ENCODE results near the gene SLX1A.
"Not testable (repeated sequence)": the region's sequence is repeated elsewhere in the genome, so short reads cannot be mapped to it uniquely, and the experiment has no call there.

Gene SLX1A

GRCh38 chr16:30184096-30184890 is 9.4 kb upstream of the SLX1A start:
- DNase-seq (ENCODE audit: low read depth, low spot score) = no peak

- no peak for DNase-seq (ENCODE audit: low read depth, low spot score)
These were observed 8.6 kb upstream of the SLX1A start for GRCh38 chr16:30184891-30185682.

- DNase-seq (ENCODE audit: low read depth, low spot score) = no peak
These were observed 7.8 kb upstream of the SLX1A start for GRCh38 chr16:30185683-30186421.

- DNase-seq (ENCODE audit: low read depth, low spot score) = no peak
These were observed 7.3 kb upstream of the SLX1A start for GRCh38 chr16:30186444-30186781.

- no peak for DNase-seq (ENCODE audit: low read depth, low spot score)
These were observed 6.7 kb upstream of the SLX1A start for GRCh38 chr16:30186782-30187555.

GRCh38 chr16:30187556-30187865 is 6.2 kb upstream of the SLX1A start:
- no peak for DNase-seq (ENCODE audit: low read depth, low spot score)

- DNase-seq (ENCODE audit: low read depth, low spot score) = no peak
These were observed 5.6 kb upstream of the SLX1A start for GRCh38 chr16:30187971-30188561.

DNA sequence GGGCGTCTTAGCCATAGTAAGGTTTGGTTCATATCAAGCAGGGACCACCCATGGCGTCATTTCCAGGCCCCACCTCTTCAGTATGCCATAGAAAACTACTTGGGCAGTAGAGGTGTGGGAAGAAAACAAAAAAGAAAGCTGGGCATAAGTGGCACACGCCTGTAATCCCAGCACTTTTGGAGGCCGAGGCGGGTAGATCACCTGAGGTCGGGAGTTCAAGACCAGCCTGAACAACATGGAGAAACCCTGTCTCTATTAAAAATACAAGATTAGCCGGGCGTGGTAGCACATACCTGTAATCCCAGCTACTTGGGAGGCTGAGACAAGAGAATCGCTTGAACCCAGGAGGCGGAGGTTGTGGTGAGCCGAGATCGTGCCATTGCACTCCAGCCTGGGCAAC is 2.5 kb upstream of the SLX1A start:
- DNase-seq (ENCODE audit: low read depth, low spot score) = not testable (repeated sequence)

- not testable (repeated sequence) for DNase-seq (ENCODE audit: low read depth, low spot score)
These were observed 577 bp upstream of the SLX1A start for GRCh38 chr16:30193098-30193497.

DNA sequence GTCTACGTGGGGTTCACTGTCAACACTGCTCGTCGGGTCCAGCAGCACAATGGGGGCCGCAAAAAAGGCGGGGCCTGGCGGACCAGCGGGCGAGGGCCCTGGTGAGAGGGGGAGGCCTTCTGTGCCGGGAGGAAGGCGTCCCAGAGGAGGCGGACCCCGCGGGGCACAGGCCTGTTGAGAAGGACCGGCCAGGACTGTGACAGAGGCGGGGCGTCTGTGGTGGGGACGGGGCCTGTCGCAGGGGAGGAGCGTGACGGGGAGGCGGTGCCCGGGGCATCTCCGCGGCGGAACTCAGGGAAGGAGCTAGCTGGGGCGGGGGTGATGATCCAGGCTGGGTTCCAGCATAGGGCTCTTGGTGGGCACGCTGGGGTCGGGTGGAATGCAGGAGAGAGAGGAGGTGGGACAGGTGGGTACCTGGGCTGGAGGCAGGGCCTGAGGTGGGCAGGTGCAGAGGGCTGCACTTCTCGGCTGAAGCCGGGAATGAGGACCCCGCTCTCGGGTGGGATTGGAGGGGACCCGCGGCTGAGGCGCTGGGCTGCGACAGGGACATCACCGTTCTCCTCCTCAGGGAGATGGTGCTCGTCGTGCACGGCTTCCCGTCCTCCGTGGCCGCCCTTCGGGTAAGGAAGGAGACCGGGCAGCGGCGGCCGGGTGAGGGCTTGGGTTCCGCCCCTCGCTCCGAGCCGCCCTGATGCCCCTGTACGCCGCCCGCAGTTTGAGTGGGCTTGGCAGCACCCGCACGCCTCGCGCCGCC is 674 bp downstream of the SLX1A start:
- DNase-seq (ENCODE audit: low read depth, low spot score) = not testable (repeated sequence)

DNA sequence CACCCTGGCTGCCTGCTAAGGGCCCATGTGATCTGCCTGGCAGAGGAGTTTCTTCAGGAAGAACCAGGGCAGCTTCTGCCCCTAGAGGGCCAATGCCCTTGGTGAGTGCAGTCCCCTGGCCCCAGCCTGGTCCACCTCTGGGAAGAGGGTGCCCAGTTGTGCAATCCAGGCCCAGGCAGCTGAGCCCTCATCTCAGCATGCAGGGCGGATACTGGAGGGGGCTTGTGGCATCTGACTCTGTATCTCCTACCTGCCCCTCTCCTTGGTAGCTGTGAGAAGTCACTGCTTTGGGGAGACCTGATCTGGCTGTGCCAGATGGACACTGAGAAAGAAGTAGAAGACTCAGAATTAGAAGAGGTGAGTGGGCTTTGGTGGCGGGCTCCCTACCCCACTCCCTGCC is 3.3 kb downstream of the SLX1A start:
- not testable (repeated sequence) for DNase-seq (ENCODE audit: low read depth, low spot score)

- not testable (repeated sequence) for DNase-seq (ENCODE audit: low read depth, low spot score)
These were observed 5.4 kb downstream of the SLX1A start, which contains the start of gene SULT1A3 for GRCh38 chr16:30199049-30199448. Gene SULT1A3 (plus strand): TSS chr16:30199255. CDS start chr16:30200729, 1,474 bp downstream.

GRCh38 chr16:30199608-30200343 is 6.1 kb downstream of the SLX1A start:
- not testable (repeated sequence) for DNase-seq (ENCODE audit: low read depth, low spot score)

DNA sequence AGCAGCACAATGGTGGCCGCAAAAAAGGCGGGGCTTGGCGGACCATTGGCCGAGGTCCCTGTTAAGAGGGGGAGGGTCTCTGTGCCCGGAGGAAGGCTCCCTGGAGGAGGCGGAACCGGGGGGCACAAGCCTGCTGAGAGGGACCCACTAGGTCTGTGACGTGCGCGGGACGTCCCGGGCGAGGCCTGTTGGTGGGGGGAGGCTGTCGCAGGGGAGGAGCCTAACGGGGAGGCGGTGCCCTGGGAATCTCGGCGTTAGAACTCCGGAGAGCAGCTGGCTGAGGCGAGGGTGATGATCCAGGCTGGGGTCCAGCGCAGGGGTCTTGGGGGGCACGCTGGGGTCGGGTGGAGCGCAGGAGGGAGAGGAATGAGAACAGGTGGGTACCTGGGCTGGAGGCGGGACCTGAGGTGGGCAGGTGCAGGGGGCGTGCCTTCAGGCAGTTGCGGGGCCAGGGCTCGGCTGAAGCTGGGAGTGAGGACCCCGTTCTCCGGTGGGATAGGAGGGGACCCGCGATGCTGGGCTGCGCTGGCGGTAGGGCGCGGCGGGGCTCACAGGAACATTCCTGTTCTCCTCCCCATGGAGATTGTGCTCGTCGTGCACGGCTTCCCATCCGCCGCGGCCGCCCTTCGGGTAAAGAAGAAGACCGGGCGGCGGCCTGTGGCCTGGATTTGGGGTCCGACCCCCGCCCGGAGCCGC is 12.0 kb downstream of the SLX1A start:
- DNase-seq (ENCODE audit: low read depth, low spot score) = not testable (repeated sequence)

DNA sequence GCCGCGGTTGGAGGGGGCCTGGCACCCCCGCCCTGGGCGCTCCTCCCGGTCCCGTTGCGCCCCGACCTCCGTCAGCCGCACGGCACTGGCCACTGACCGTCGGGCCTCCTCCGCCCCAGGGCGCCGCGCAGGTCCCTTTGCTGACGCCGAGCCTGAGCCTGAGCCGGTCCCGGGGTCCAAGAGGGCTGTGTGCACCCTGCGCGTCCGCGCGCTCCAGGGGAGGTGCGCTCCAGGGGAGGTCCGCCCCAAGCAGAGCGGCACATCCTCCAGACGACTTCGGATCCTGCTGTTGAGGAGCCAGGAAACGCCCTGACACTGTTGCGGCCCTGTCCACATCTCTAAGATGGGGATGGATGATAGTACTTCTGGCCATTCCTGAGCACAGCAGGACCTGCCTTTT is 12.6 kb downstream of the SLX1A start:
- not testable (repeated sequence) for DNase-seq (ENCODE audit: low read depth, low spot score)

- not testable (repeated sequence) for DNase-seq (ENCODE audit: low read depth, low spot score)
These were observed 13.5 kb downstream of the SLX1A start for GRCh38 chr16:30207063-30207704.

DNA sequence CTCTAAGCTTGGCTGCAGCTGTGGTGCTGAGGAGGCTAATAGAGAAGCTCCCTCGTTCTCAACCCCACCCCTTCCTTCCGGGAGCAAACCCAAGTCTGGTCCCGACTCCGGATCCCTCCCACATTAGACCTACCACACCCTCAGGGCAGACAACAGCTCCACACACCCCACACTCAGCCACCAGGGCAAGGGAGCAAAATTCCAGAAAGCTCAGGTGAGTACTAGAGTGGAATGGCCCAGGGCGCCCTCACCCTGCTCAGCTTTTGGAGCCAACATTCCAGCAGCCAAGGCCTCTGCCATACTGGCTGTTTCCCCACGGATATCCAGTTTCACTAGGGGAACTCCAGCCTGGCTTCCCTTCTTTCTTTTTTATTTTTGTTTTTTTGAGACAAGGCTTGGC is 15.4 kb downstream of the SLX1A start:
- not testable (repeated sequence) for DNase-seq (ENCODE audit: low read depth, low spot score)

GRCh38 chr16:30211414-30211813 is 17.7 kb downstream of the SLX1A start:
- not testable (repeated sequence) for DNase-seq (ENCODE audit: low read depth, low spot score)
